HL-60 (cell line): Measurements from ENCODE around the gene NHEJ1.

ENCODE experiments used
- POLR2AphosphoS5 ChIP-seq: IDR thresholded peaks from 2 replicates; pipeline ENCODE4 v1.6.1; 2012; ENCODE audit warnings: low read depth
- TF ChIP-seq, protein P1 (sequence below): IDR thresholded peaks from one replicate; pipeline ENCODE4 v1.5.1; 2011; ENCODE audit warnings: low read length, control low read depth, inconsistent platforms; ENCODE audit not compliant: insufficient read depth

GRCh38 chr2:219180961-219181360, 20.3 kb upstream of the NHEJ1 start:
- TF ChIP-seq, protein P1, sequence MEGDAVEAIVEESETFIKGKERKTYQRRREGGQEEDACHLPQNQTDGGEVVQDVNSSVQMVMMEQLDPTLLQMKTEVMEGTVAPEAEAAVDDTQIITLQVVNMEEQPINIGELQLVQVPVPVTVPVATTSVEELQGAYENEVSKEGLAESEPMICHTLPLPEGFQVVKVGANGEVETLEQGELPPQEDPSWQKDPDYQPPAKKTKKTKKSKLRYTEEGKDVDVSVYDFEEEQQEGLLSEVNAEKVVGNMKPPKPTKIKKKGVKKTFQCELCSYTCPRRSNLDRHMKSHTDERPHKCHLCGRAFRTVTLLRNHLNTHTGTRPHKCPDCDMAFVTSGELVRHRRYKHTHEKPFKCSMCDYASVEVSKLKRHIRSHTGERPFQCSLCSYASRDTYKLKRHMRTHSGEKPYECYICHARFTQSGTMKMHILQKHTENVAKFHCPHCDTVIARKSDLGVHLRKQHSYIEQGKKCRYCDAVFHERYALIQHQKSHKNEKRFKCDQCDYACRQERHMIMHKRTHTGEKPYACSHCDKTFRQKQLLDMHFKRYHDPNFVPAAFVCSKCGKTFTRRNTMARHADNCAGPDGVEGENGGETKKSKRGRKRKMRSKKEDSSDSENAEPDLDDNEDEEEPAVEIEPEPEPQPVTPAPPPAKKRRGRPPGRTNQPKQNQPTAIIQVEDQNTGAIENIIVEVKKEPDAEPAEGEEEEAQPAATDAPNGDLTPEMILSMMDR: no peak
- no peak for TF ChIP-seq POLR2AphosphoS5
